ENCODE data around the gene FLT3.

DNA sequence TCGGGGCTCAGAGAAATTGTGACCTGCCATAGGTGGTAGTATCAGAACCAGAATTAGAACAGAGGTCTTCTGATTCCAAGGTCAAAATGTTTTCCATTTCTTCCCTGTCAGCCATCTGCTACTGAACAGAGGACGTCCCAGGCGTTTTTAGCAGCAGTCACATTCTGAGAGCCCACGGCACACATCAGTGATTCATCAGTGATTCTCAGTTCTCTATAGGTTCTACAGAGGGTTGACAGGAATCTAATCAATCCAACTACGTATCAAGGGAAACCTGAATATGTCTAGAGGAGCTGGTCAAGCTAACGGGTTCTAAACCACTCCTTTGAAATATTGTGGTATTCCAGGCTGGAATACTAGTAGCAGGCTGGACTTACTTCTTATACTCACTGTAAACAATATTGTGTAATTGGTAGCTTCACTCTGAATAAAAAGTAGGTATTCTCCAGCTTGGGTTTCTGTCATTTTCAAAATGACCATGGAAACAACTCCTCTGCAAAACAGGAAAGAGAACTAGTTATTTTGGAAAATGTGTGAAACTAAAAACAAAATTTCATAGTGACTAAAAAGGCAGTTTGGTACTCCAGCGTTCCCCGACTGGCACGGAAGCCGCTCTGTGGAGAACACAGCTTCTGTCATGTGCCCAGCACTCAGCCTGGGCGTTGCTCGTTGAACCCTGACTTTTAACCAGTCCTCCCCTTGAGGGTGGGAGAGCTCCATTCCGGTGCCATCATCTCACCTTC is 43.2 kb downstream of the FLT3 start:
- TF ChIP-seq, protein P1, sequence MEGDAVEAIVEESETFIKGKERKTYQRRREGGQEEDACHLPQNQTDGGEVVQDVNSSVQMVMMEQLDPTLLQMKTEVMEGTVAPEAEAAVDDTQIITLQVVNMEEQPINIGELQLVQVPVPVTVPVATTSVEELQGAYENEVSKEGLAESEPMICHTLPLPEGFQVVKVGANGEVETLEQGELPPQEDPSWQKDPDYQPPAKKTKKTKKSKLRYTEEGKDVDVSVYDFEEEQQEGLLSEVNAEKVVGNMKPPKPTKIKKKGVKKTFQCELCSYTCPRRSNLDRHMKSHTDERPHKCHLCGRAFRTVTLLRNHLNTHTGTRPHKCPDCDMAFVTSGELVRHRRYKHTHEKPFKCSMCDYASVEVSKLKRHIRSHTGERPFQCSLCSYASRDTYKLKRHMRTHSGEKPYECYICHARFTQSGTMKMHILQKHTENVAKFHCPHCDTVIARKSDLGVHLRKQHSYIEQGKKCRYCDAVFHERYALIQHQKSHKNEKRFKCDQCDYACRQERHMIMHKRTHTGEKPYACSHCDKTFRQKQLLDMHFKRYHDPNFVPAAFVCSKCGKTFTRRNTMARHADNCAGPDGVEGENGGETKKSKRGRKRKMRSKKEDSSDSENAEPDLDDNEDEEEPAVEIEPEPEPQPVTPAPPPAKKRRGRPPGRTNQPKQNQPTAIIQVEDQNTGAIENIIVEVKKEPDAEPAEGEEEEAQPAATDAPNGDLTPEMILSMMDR (IDR thresholded peaks at IDR 0.05) = no peak
- TF ChIP-seq POLR2A (IDR thresholded peaks at IDR 0.05) = no peak
- no peak for TF ChIP-seq POLR2AphosphoS5 (IDR thresholded peaks at IDR 0.05)
